ENCODE data around the gene LIF. TPM values are rescaled to one million over a fixed set of nuclear protein-coding genes. Genes with fewer than 3 reads are reported as not detected.

Gene LIF
- total RNA-seq, 2 donors from 2014 or later = 0.31 to 0.77 TPM

DNA sequence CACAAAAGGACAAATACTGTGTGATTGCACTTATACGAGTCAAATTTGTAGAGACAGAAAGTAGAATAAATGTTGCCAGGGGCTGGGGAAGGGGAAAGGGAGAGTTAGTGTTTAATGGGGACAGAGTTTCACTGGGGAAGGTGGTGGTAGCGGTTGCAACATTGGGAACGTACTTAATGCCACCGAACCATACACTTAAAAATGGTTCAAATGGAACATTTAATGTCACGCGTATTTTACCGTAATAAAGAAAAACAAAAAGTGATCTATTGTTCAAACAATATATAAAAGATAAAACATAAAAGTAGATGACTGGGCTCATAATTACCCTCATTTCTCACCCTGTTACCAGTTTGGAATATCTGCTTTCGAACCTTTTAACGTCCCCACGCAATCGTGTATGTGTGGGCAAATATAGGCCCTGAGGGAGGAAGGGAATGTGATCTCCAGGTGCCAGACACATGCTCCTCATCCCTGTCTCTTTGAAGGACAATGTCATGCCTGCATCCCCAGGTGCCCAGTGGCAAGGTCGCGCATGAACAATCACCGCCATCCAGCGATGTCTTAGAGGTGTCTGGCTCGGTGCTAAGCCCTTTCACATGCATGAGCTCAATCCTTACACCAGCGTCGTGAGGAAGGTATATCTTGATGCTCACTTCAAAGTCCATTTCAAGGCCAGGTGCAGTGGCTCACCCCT is 35.3 kb downstream of the LIF start:
- Histone ChIP-seq H3K36me3 (ENCODE audit: control insufficient read depth, insufficient read depth, low read length) (no peaks in the 10 kb centered on the region), H3K27me3 (ENCODE audit: control insufficient read depth, insufficient read depth, low read length, poor library complexity, severe bottlenecking) (no peaks in the 10 kb centered on the region), H3K4me1 (ENCODE audit: control insufficient read depth, insufficient read depth, low read length) (no peaks in the 10 kb centered on the region), H3K4me3 (ENCODE audit: low read length) (no peak overlapping the region), H3K9ac (ENCODE audit: extremely low read depth, low read length, poor library complexity, severe bottlenecking) (no peak overlapping the region), H3K27ac (ENCODE audit: low read depth, low read length) (no peak overlapping the region), H3K9me3 (ENCODE audit: control insufficient read depth, low read length) (no peaks in the 10 kb centered on the region)
- Mint-ChIP-seq H3K27me3 (ENCODE audit: insufficient read depth) (peaks cover 20% of the 10 kb centered on the region), H3K27ac (peak overlapping the region; percentile 10), H3K4me3 (no peak overlapping the region), H3K9me3 (no peaks in the 10 kb centered on the region), H3K4me1 (peaks cover 14% of the 10 kb centered on the region), H3K36me3 (ENCODE audit: low read depth) (no peaks in the 10 kb centered on the region)
- no peak for DNase-seq
- 95 to 96% methylated on average over 12 to 18 of the region's 18 CpGs for WGBS, 2 experiments (ENCODE audit: insufficient coverage in 1 of 2, insufficient read length in 1 of 2)
- TF ChIP-seq, protein P1, sequence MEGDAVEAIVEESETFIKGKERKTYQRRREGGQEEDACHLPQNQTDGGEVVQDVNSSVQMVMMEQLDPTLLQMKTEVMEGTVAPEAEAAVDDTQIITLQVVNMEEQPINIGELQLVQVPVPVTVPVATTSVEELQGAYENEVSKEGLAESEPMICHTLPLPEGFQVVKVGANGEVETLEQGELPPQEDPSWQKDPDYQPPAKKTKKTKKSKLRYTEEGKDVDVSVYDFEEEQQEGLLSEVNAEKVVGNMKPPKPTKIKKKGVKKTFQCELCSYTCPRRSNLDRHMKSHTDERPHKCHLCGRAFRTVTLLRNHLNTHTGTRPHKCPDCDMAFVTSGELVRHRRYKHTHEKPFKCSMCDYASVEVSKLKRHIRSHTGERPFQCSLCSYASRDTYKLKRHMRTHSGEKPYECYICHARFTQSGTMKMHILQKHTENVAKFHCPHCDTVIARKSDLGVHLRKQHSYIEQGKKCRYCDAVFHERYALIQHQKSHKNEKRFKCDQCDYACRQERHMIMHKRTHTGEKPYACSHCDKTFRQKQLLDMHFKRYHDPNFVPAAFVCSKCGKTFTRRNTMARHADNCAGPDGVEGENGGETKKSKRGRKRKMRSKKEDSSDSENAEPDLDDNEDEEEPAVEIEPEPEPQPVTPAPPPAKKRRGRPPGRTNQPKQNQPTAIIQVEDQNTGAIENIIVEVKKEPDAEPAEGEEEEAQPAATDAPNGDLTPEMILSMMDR (conservative IDR thresholded peaks at IDR 0.05) = no peak

DNA sequence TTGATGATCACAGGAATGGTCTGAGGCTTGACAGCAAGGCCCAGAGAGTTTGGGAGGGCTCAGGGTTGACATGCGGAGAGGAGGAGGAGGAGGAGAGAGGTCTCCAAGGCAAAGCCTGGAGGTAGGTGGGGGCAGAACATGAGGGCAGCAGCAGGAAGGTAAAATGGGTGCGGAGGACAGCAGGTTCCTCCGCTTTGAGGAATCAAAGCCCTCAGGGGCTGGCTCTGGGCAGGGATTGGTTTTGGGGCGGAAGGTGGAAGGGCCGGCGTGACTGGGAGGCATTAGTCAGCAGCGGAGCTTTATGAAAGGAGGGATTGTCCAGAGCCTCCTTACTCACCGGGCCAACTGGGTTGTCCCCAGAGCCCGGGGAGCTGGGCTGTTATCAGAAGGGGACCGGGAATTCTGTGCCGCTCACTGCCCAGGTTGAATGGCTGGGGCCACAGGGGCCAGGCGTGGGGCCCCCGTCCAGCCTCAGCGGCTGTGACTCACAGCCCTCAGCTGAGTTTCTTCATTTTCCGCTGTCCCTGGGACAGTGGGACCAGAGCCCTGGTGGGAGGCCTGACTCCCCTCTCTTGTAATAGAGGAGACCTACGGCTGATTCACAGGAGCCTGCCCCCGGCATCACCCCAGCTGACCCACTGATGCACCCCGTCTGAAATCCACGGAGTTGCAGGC is 36.2 kb downstream of the LIF start:
- no peaks in the 10 kb centered on the region for H3K9me3 Mint-ChIP-seq
- no peak overlapping the region for H3K4me3 ChIP-seq (ENCODE audit: low read length)
- H3K27me3 Mint-ChIP-seq (ENCODE audit: insufficient read depth) = peaks cover 17% of the 10 kb centered on the region
- no peaks in the 10 kb centered on the region for H3K4me1 ChIP-seq (ENCODE audit: control insufficient read depth, insufficient read depth, low read length)
- H3K36me3 ChIP-seq (ENCODE audit: control insufficient read depth, insufficient read depth, low read length) = no peaks in the 10 kb centered on the region
- peaks cover 14% of the 10 kb centered on the region for H3K4me1 Mint-ChIP-seq
- peak; percentile 63 for DNase-seq
- WGBS, 2 experiments (ENCODE audit: insufficient coverage in 1 of 2, insufficient read length in 1 of 2) = 79 to 85% methylated on average over 18 to 19 of the region's 19 CpGs
- H3K36me3 Mint-ChIP-seq (ENCODE audit: low read depth) = no peaks in the 10 kb centered on the region
- H3K4me3 Mint-ChIP-seq = no peak overlapping the region
- H3K27ac Mint-ChIP-seq = no peak overlapping the region
- no peak overlapping the region for H3K9ac ChIP-seq (ENCODE audit: extremely low read depth, low read length, poor library complexity, severe bottlenecking)
- H3K27me3 ChIP-seq (ENCODE audit: control insufficient read depth, insufficient read depth, low read length, poor library complexity, severe bottlenecking) = no peaks in the 10 kb centered on the region
- H3K9me3 ChIP-seq (ENCODE audit: control insufficient read depth, low read length) = no peaks in the 10 kb centered on the region
- TF ChIP-seq, protein P1 (conservative IDR thresholded peaks at IDR 0.05) = no peak
- H3K27ac ChIP-seq (ENCODE audit: low read depth, low read length) = no peak overlapping the region

DNA sequence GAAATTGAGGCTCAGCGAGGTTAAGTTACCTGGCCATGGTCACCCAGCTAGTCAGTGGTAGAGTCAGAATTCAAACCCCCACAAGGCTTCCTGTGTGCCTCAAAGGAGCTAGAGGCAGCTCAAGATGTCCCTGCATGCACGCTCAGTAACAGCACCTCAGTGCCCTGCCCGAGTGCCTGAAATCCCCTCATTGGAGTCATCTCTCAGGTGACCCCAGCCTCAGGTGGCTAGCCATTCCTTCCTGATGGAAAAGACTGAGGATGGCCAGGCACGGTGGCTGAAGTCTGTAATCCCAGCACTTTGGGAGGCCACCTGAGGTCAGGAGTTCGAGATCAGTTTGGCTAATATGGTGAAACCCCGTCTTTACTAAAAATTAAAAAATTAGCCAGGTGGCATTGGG is 36.9 kb downstream of the LIF start:
- Mint-ChIP-seq H3K4me1 (peaks cover 10% of the 10 kb centered on the region), H3K27ac (no peak overlapping the region), H3K36me3 (ENCODE audit: low read depth) (no peaks in the 10 kb centered on the region)

More for the DNA sequence above, 36.9 kb downstream of the LIF start:
- Mint-ChIP-seq H3K4me3 (no peak overlapping the region), H3K27me3 (ENCODE audit: insufficient read depth) (peaks cover 17% of the 10 kb centered on the region), H3K9me3 (no peaks in the 10 kb centered on the region)
- Histone ChIP-seq H3K4me1 (ENCODE audit: control insufficient read depth, insufficient read depth, low read length) (no peaks in the 10 kb centered on the region), H3K27ac (ENCODE audit: low read depth, low read length) (no peak overlapping the region), H3K36me3 (ENCODE audit: control insufficient read depth, insufficient read depth, low read length) (no peaks in the 10 kb centered on the region), H3K4me3 (ENCODE audit: low read length) (no peak overlapping the region), H3K9ac (ENCODE audit: extremely low read depth, low read length, poor library complexity, severe bottlenecking) (no peak overlapping the region), H3K9me3 (ENCODE audit: control insufficient read depth, low read length) (no peaks in the 10 kb centered on the region), H3K27me3 (ENCODE audit: control insufficient read depth, insufficient read depth, low read length, poor library complexity, severe bottlenecking) (no peaks in the 10 kb centered on the region)
- TF ChIP-seq, protein P1 (conservative IDR thresholded peaks at IDR 0.05) = no peak
- WGBS, 2 experiments (ENCODE audit: insufficient coverage in 1 of 2, insufficient read length in 1 of 2) = 96 to 97% methylated on average over 5 to 6 of the region's 6 CpGs
- DNase-seq = no peak

Measured in endodermal cell (in vitro differentiated cells).